CD4-positive, alpha-beta T cell treated with Interferon gamma for 1 hour (primary cell): ENCODE results near the gene PRPH2.

Source experiments
- DNase-seq: peaks from one replicate; pipeline ENCODE4 v3.0.0-alpha.2; 2020

PRPH2 gene, protein sequence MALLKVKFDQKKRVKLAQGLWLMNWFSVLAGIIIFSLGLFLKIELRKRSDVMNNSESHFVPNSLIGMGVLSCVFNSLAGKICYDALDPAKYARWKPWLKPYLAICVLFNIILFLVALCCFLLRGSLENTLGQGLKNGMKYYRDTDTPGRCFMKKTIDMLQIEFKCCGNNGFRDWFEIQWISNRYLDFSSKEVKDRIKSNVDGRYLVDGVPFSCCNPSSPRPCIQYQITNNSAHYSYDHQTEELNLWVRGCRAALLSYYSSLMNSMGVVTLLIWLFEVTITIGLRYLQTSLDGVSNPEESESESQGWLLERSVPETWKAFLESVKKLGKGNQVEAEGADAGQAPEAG

DNA sequence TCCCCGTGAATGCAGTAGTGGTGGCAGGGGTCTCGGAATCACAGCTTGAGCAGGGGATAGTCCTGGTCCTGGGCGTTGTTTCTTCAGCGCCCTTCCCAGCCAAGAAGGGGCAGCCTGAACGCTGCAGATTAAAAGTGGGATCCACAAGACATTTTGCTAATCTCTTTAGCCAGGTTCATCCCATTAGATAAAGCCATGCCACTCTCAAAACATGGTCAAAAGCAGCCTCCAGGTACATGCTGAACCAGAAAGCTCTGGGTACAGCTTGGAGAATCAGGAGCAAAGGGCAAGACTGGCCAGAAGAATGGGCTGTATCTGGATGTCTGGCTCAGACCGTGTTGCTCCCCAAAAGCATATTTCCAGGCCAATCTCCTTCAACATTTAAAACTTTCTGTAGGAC, at the start of gene PRPH2:
TSS of gene PRPH2 (minus strand) at position 101 of the 400 bp plus-strand sequence. CDS start 263 bp downstream, outside the sequence.
- DNase-seq: no peak

DNA sequence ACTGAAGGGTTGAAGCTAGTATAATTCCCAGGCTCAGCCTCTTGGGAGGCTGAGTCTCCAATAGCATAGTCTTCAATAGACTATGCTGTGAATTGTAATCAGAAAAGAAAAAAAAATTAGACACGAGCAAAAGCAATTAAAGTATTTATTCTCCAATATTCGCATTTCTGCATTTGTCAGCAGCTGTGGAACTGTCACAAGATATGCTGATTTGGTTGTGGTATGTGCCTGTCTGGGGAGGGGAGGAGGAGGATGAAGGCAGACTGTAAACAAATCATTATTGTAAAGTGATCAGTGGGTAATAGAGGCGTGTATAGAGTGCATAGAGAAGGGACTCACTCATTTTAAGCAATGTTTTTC, 49.3 kb upstream of the PRPH2 start:
- peak; percentile 52 for DNase-seq

DNA sequence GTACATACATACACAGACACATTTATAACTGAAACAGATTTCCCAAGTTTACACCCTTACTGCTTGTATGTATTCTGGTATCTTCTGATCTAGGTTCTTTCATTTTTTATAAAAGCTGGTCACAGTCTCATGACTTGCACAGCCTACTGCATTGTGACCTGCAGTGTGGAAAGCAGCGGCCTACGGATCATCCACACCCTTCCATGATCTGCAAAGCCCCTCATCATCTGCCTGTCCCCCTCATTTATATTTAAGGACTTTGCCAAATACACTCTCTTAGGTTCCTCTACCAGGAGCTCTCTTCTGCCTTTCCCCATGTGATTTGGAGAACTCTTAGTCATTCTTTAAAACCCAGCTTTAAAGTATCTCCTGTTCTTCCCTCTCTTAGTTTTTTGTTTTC, 47.4 kb upstream of the PRPH2 start:
- DNase-seq: no peak

DNA sequence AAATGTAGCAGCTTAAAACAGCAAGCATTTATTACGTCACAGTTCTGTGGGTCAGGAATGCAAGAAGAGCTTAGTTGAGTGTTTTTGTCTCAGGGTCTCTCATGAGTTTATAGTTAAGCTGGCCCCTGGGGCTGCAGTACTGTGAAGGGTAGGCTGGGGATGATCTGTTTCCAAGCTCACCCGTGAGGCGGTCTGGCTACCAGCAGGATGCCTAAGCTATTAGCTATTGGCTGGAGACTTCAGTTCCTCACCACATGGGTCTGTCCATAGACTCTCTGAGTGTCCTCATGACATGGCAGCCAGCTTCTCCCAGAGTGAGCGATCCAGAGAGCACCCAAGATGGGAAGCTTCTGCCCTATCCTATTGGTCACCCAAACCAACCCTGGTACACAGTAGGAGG, 46.7 kb upstream of the PRPH2 start:
- no peak for DNase-seq

DNA sequence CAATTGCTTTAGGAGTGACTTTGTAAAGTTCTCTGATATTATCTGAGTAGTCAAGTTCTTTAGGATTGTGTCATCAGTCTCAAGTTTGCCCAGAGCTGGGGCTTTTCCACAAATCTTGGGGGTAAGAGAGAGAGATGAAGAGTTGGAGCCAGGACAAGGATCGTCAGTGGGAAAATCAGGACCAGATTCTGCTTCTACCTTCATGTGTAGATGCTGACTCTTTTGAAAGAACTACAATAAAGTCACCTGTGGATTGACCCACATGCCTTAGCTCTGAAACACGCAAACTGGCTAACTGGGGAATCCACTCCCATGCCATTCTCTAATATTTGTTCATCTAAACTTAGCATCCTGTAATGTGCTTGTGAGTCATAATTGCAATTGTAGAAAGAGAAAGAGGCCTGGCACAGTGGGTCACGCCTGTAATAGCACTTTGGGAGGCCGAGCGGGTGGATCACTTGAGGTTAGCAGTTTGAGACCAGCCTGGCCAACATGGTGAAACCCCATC, 43.8 kb upstream of the PRPH2 start:
- no peak for DNase-seq

DNA sequence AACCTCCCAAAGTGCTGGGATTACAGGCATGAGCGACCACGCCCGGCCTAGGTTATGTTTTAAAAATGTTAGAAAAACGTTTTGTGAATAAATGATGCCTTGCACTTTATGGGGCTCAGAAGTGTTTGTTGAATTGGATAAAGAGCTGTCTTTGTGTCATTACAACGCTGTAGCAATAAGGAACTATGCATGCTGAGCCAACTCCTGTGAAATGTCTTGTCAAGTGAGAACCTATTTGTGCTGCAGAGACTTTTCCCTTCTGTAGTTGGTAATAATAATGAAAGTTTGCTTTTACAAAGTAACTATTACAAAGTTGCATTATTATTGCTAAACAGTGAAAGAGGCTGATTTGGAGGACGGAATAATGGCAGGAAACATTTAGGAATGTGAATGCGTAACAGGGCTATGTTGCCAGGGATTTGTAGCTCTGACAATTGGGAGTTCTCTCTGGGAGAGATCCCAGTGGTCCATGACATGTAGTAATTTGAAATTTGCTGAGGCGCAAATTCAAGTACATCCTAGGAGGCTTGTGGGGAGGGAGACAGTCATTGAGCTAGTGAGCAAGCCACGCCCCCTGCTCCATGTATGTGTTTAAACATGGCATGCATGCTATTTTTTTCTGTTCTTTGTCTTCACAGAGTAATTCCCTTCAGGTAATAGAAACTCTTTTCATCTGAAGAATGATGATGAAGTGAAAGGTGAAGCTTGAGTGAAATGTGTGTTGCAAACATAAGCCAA, 42.7 kb upstream of the PRPH2 start:
- no peak for DNase-seq

DNA sequence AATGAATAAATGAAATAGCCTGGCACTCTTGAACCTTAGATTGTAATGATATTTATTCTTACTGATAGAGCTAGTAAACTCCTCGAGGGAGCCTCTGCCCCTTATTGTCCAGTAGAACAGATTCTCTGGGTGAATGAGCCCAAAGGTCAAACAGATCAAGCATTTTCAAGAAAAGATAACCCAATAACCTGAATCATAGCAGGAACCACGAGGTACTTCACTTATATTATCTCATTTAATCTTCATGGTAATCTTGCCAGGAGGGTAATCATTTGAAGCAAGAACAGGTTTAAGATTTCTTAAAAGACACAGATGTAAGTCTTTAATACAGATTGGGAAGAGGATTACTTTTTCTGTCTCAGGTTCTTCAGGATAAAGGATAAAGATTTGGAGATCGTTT, 40.6 kb upstream of the PRPH2 start:
- no peak for DNase-seq

DNA sequence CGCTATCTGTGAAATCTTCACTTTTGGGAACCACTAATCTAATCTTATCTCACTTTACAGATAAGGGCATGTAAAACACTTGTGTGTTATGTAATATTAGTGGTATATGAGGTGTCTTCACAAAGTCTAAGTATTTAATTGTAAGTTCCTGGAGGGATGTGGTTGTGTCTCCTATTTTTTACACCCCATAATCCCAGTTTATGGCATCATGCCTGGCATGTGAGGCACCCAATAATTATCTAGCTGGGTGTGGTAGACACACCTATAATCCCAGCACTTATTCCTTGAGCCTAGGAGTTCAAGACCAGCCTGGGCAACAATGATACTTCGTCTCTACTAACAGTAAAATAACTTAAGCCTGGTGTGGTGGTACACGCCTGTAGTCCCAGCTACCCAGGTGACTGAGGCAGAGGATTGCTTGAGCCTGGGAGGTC, 40.0 kb upstream of the PRPH2 start:
- no peak for DNase-seq

DNA sequence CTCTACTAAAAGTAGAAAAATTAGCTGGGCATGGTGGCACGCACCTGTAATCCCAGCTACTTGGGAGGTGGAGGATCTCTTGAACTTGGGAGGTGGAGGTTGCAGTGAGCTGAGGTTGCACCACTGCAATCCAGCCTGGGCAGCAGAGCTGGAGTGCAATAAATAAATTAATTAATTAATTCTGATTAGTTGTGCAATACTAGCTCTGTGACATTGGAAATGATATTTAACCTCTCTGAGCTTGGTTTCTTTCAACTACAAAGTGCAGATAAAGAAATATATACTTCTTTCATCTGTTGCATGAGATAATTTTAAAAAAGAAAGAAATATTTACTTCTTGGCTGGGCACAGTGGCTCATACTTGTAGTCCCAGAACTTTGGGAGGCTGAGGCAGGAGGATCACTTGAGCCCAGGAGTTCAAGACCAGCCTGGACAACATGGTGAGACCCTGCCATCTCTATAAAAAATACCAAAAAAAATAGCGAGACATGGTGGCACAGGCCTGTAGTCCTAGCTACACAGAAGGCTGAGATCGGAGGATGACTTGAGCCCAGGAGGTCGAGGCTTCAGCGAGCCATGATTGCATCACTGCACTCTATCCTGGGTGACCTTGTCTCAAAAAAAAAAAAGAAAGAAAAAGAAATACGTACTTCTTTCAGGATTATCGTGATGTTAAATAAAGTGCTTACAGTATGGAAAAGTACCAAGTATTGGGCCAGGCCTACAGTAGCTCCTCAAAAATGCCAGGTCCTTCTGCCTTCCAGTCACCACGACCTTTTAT, 39.1 kb upstream of the PRPH2 start:
- no peak for DNase-seq

DNA sequence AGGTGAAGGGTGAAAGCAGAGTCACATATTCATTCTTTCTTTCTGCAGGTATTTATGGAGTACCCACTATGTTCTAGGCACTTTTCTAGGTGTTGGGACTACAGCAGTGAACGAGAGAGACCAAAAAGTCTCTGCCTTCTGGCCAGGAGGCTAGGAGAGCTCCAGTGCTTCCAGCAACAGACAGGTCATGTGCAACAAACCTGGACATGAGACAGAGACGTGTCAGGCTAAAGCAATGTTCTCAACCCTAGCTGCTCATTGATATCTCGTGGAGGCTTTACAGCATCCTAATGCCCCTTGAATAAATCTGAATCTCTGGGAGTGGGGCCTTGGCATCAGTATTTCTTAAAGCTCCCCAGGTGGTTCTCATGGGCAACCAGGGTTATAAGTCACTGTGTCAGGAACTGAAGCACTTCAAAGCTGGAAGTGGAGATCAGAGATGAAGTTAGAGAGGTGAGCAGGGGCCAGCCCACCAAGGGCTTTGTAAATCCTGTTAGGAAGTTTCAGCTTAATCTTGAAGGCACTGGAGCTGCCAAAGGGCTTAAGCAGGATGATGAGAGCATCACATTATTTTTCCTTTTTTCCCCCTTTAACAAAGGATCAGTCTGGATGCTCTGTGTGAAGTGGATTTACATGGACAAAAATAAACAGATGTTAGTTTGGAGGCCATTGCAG, 36.5 kb upstream of the PRPH2 start:
- DNase-seq: no peak

DNA sequence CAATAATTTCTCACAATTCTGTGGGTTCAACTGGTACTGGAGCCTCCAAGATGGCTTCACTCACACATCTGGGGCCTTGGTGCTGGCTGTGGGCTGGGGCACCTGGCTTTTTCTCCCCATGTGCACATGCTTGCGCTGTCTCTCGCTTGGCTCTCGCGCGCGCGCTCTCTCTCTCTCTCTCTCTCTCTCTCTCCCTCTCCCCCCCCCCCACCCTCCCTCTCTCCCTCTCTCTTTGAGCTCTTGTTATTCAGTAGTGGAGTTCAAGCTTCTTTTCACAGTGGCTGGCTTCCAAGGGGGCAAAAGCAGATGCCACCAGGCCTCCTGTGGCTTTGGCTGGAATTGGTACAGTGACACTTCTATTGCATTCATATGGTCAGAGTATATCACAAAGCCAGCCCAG, 34.3 kb upstream of the PRPH2 start:
- DNase-seq: no peak

DNA sequence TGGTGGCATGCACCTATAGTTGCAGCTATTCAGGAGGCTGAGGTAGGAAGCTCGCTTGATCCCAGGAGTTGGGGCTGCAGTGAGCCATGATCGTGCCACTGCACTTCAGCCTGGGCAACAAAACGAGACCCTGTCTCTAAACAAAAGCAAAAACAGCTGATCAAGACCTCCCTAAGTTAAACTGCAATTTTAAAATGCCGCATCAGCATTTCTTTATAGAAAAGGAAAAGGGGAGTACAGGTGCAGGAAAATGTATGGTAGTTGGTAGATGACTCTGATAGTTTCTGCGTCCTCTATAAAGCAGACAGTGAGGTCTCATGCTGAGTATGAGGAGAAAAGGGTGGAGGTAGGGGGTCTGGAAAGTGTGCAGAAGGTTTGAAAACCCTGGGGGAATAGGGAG, 32.4 kb upstream of the PRPH2 start:
- no peak for DNase-seq

DNA sequence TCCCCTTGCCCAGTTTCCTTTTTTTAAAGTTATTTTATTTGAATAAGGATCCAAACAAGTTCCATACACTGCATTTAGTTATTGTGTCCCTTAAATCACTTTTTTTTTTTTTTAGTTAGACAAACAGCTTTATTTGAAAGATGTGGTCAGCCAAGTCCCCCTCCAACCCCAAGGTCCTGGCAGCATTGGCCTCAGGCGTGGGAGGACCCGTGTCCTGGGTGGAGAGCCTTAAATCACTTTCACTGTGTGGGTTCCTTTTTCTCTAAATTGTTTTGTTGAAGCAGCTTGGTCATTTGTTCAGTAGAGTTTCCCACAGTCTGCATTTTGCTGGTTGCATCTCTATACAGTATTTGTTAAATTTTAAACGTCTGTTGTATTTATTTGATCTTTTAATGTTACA, 28.7 kb upstream of the PRPH2 start:
- no peak for DNase-seq

DNA sequence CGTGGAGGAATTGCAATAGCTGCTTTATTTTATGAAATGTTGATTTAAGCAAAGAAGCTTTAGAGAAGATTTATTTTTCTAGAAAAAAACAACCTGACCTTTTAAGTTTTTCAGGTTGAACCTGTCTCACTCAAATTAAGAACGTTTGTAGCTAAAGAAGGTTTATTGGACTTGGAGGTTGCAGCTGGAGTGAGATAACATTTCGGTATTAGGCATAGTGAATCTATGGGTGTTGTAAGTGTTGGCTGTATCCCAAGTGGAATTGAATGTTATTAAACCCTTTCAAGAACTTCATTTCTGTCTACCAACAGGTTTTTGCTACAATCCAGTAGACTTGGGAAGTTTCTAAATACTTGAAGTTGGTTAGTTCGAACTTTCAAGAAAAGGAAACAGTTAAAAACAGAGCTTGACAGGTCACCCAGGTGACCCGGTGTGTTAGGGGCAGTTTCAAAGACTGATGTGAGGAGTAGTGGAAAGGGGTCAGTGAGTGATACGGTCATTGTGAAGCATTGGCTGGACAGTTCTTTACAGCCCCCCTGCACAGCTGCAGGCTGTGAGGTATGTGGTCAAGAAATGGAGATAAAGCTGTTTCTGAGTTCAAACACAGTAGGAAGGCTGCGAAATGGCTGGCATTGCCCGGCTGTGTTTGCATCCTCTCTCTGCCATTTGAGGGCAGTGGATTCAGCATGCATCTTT, 26.0 kb upstream of the PRPH2 start:
- no peak for DNase-seq

DNA sequence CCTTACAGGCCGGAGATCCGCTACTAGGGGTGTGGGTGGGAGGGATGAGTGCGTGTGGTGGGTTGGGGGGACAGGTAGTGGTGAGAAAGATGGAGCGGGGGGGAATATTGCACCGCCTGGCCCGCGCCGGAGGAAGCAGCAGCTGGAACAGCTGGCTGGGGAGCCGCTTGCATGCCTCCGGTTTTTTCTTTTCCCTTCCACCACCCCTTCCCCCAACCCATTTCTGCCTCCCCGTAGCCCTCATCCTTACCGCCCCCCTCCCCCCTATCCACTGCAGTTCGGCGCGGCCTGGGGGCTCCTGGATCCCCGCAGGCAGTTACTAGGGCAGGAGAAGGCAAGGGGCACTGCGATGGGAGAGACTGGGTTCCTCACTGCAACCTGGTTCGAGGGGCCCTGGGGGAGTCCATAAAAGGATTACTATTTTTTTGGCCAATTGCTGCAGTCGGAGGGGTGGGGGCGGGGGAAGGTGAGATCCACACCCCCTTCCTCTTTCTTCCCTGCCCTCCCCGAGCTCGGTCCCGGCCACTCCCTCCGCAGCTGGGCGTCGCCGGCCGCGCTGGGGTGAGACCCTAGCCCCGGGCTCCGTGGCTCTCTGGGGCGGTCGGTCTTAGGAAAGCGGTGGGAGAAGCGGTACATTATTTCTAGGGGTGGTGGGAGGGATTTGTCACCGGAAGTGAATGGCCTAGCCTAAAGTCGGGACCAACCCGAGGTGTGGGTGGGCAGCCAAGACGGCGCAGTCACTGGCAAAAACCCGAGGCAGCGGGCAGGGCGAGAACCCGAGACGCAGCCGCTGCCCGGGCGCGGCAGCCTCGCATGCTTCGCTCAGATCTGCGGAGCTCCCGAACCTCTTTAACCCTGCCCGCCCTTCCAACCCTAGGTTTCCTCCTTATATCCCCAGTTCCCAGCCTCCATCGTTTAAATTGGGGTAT, 24.3 kb upstream of the PRPH2 start:
- peak; percentile 87 for DNase-seq

DNA sequence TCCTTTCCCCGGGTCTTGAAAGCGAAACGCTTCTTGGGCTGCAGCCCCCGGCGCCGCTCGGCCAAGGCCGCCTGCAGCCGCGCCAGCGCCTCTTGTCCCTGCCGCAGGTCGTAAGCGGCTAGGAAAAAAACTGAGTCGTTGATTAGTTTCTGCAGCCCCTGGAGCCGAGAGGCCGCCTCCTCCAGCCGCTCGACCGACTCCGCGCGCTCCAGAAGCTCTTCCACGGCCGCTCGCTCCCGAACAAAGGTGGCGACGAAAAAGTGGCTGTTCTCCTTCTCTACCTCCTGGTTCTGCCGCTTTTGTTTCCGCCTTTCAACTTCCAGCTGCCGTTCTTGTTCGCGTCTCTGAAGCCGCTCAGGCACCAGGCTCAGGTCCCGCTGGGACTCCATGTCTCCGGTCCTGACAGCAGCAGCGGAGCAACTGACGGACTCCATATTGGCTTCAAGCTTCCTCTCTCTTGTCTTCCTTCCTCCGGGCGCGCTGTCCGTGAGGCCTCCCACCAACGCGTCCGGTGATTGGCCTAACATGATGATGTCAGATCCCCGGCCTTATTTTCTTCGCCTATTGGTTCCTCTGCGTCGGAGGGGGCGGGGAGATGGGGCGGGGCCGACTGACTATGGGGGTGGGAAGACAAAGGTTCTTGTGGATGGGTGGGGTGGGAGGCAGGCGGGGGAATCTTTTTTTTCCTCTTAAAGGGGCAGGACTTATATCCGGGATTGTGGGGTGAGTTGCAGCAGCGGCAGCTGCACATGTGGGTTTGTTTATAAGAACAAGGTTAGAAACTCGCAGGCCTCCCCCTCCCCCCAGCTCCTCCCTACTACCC, 23.5 kb upstream of the PRPH2 start, which contains the start of gene TBCC:
TSS of gene TBCC (minus strand) at position 464 of the 823 bp plus-strand sequence. CDS start at position 434, 30 bp downstream.
- DNase-seq: peak; percentile 97

DNA sequence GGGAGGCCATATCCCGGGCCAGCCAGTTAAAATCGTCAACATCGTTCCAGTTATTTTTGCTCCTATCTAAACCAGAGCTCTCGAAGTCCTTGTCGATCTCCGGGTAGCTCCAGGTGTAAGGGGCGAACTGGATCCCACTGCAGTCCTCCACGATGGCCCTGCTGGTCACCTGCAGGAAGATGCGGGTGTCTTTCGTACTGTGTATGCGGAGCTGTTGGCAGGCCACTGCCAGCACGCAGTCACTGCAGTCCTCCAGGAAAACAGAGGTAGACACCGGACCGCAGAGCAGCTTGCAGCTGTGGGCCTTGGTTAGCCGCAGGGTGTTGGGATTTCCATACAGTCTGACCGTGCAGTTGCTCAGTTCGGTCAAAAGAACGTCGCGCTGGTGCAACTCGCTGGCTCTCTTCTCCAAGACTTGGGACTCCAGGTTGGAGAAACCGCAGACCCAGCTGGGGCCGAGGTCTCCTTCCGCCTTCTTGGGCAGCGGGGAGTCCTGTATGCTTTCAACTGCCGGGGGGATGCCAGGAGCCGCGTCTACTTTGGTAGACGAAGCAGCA, 22.8 kb upstream of the PRPH2 start:
- peak; percentile 33 for DNase-seq

DNA sequence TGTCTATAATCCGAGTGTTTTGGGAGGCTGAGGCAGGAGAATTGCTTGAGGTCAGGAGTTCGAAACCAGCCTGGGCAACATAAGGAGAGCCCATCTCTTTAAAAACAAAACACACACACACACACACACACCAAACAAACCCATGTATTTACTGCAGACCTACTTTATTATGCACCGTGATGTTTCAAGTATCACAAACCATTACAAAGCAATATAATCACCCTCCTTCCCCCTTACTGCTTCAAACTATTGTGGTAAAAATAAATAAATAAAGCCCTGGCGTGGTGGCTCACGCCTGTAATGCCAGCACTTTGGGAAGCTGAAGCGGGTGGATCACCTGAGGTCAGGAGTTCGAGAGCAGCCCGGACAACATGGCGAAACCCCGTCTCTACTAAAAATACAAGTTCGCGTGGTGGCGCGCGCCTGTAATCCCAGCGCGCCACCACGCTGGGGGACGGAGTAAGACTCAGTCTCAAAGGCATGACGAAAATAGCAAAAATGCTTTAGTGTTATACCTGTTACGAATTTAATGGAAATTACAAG, 22.0 kb upstream of the PRPH2 start:
- DNase-seq: no peak

DNA sequence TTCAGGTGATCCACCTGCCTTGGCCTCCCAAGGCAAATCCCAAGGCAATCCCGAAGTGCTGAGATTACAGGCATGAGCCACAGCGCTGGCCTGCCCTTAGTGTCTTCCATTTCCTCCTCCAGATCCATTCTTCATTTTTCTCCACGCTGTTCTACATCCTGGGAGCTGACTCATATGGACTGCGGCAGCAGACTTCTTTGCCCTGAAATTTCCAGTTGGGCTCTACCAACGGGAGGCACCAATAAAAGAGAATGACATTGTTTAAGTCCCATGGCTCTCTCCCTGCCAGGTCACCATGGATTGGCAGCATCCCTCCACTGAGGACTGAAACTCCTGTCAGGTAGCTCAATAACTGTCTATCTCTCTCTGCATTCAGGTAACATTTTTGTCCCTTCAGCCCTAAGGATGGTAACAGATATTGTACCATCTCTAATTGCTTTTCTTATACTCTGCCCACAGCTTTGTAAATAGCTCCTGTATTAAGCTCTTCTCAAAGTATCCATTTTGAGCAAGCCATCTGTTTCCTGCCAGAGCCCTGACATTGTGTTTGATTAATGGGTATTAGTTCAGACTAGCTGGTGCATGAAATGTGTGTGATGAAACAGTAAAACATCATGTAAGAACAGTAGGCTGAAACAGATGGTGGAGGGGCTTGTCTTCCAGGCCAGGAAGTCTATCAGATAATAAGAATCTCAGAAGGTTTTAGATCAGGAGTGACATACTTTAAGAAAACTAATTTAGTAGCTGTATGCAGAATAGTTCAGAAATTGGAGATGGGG, 19.9 kb upstream of the PRPH2 start:
- no peak for DNase-seq
